OCI-LY3 (cell line): ENCODE results near the gene ZSWIM5.

Experiments used
- CTCF ChIP-seq: fragments of 200-600, 300-600 bp; sonication (generic); IDR thresholded peaks from 2 replicates; pipeline ENCODE4 v1.5.1; 2014; ENCODE audit warnings: antibody characterized with exemption, low read length, low read depth
- EZH2phosphoT487 ChIP-seq: fragments of 200-600 bp; shearing (Covaris generic); IDR thresholded peaks from 2 replicates; pipeline ENCODE4 v1.6.1; 2018; ENCODE audit warnings: antibody characterized with exemption, mixed run types, low read depth

DNA sequence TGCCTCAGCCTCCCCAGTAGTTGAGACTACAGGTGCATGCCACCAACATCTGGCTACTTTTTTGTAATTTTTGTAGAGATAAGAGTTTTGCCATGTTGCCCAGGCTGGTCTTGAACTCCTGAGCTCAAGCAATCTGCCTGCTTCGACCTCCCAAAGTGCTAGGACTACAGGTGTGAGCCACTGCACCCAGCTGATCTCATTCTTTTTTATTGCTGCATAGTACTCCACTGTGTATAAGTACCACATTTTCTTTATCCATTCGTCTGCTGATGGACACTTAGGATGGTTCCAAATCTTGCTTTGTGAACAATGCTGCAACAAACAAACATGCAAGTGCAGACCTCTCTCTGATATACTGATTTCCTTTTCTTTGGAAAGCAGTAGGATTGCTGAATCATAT is 134.8 kb downstream of the ZSWIM5 start:
- TF ChIP-seq CTCF (no peak), EZH2phosphoT487 (no peak)
